Measurements from ENCODE around the gene AFAP1.

Gene AFAP1

GRCh38 chr4:7788694-7789425, 150.8 kb downstream of the AFAP1 start:
- DNase-seq: no peak
- no peak for TF ChIP-seq CTCF (IDR thresholded peaks at IDR 0.05; ENCODE audit: low read depth, low read length)
- peaks cover 74% of the 10 kb centered on the region for H3K36me3 ChIP-seq
- peaks cover 8% of the 10 kb centered on the region; the same call in 1 of the 2 replicates for H3K4me1 ChIP-seq
- H3K4me3 ChIP-seq (ENCODE audit: low read depth, low read length): no peak overlapping the region
- H3K9me3 ChIP-seq: no peaks in the 10 kb centered on the region
- H3K27me3 ChIP-seq: no peaks in the 10 kb centered on the region

GRCh38 chr4:7788193-7788592, 151.5 kb downstream of the AFAP1 start:
- Histone ChIP-seq H3K27me3 (no peaks in the 10 kb centered on the region), H3K4me1 (peaks cover 8% of the 10 kb centered on the region; the same call in 1 of the 2 replicates), H3K4me3 (ENCODE audit: low read depth, low read length) (no peak overlapping the region), H3K36me3 (peaks cover 74% of the 10 kb centered on the region), H3K9me3 (no peaks in the 10 kb centered on the region)
- no peak for DNase-seq
- TF ChIP-seq CTCF (IDR thresholded peaks at IDR 0.05; ENCODE audit: low read depth, low read length): no peak

- H3K27me3 ChIP-seq: no peaks in the 10 kb centered on the region
Measured at GRCh38 chr4:7787681-7788141, 151.9 kb downstream of the AFAP1 start.

GRCh38 chr4:7787067-7787466, 152.6 kb downstream of the AFAP1 start:
- DNase-seq: no peak
- no peaks in the 10 kb centered on the region for H3K27me3 ChIP-seq
- H3K4me3 ChIP-seq (ENCODE audit: low read depth, low read length): no peak overlapping the region
- H3K9me3 ChIP-seq: no peaks in the 10 kb centered on the region
- peaks cover 8% of the 10 kb centered on the region; the same call in 1 of the 2 replicates for H3K4me1 ChIP-seq
- no peak for TF ChIP-seq CTCF (IDR thresholded peaks at IDR 0.05; ENCODE audit: low read depth, low read length)
- H3K36me3 ChIP-seq: peaks cover 73% of the 10 kb centered on the region

More at GRCh38 chr4:7787681-7788141, 151.9 kb downstream of the AFAP1 start:
- no peak for DNase-seq
- peaks cover 74% of the 10 kb centered on the region for H3K36me3 ChIP-seq
- peaks cover 8% of the 10 kb centered on the region; the same call in 1 of the 2 replicates for H3K4me1 ChIP-seq
- H3K4me3 ChIP-seq (ENCODE audit: low read depth, low read length): no peak overlapping the region
- H3K9me3 ChIP-seq: no peaks in the 10 kb centered on the region
- no peak for TF ChIP-seq CTCF (IDR thresholded peaks at IDR 0.05; ENCODE audit: low read depth, low read length)

DNA sequence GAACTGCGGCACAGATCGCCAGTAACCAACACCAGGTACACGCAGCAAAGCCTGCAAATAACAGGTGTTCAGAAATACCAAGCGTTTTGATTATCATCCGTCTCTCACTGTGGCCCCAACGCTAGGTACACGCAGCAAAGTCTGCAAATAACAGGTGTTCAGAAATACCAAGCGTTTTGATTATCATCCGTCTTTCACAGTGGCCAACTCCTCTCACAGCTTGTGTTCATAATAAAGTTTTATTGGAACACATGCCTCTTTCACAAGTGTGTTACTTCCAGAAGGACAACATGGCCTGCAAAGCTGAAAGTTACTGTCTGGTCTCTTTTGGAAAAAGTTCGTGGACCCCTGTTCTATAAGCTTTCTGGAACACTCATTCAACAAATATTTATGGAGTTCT, 153.1 kb downstream of the AFAP1 start:
- peaks cover 8% of the 10 kb centered on the region; the same call in 1 of the 2 replicates for H3K4me1 ChIP-seq
- DNase-seq: no peak
- TF ChIP-seq CTCF (IDR thresholded peaks at IDR 0.05; ENCODE audit: low read depth, low read length): no peak

GRCh38 chr4:7786040-7786439, 153.6 kb downstream of the AFAP1 start:
- Histone ChIP-seq H3K9me3 (no peaks in the 10 kb centered on the region), H3K27me3 (no peaks in the 10 kb centered on the region), H3K36me3 (peaks cover 74% of the 10 kb centered on the region), H3K4me3 (ENCODE audit: low read depth, low read length) (no peak overlapping the region), H3K4me1 (peaks cover 8% of the 10 kb centered on the region; the same call in 1 of the 2 replicates)
- no peak for TF ChIP-seq CTCF (IDR thresholded peaks at IDR 0.05; ENCODE audit: low read depth, low read length)
- DNase-seq: no peak

More for the DNA sequence above, 153.1 kb downstream of the AFAP1 start:
- no peaks in the 10 kb centered on the region for H3K27me3 ChIP-seq
- H3K4me3 ChIP-seq (ENCODE audit: low read depth, low read length): no peak overlapping the region
- H3K9me3 ChIP-seq: no peaks in the 10 kb centered on the region
- H3K36me3 ChIP-seq: peaks cover 74% of the 10 kb centered on the region

Data from BE2C (cell line).